GM13977 (cell line): ENCODE results near the gene PLEKHA1.

Experiments
- DNase-seq: peaks from one replicate; pipeline ENCODE4 v3.0.0; 2012; ENCODE audit warnings: low spot score
- CTCF ChIP-seq: IDR thresholded peaks from 2 replicates; pipeline ENCODE4 v1.5.1; 2012; ENCODE audit warnings: mild to moderate bottlenecking, control low read depth; ENCODE audit not compliant: insufficient read depth; ENCODE audit errors: extremely low read depth, missing control alignments
- in situ Hi-C: fragments of 300-500 bp; cut with MboI; formaldehyde crosslinking; loops from one replicate; pipeline ENCODE4 v1.12.0; 2022; ENCODE audit warnings: low sequenced_read_pairs, low pct_unique_long_range_greater_than_20kb, mixed read lengths, inconsistent platforms; ENCODE audit not compliant: unreplicated experiment

The PLEKHA1 gene

GRCh38 chr10:122468926-122469781 lies 94.6 kb downstream of the PLEKHA1 start:
- in situ Hi-C loops = no loop called here
- no peak for DNase-seq
- no peak for TF ChIP-seq CTCF

GRCh38 chr10:122469848-122470247 lies 95.3 kb downstream of the PLEKHA1 start:
- no peak for TF ChIP-seq CTCF
- no peak for DNase-seq
- in situ Hi-C loops = no loop called here

- in situ Hi-C loops = no loop called here
- no peak for TF ChIP-seq CTCF
- DNase-seq = no peak
Observed at GRCh38 chr10:122471531-122472177, 97.1 kb downstream of the PLEKHA1 start.

GRCh38 chr10:122473116-122473515 lies 98.6 kb downstream of the PLEKHA1 start:
- no peak for DNase-seq
- in situ Hi-C loops = no loop called here
- TF ChIP-seq CTCF = no peak

- TF ChIP-seq CTCF = no peak
- in situ Hi-C loops = no loop called here
- no peak for DNase-seq
Observed at GRCh38 chr10:122474131-122474818, 99.8 kb downstream of the PLEKHA1 start.

GRCh38 chr10:122475100-122475499 lies 100.6 kb downstream of the PLEKHA1 start:
- no peak for DNase-seq
- in situ Hi-C loops = no loop called here

More at GRCh38 chr10:122475100-122475499, 100.6 kb downstream of the PLEKHA1 start:
- TF ChIP-seq CTCF = no peak
